NT2/D1 (cell line): ENCODE data around the gene NFASC.

ENCODE experiments used
- SUZ12 ChIP-seq: IDR thresholded peaks from 2 replicates; pipeline ENCODE4 v1.6.1; 2011; ENCODE audit not compliant: insufficient read length, insufficient read depth; ENCODE audit errors: extremely low read depth
- YY1 ChIP-seq: IDR thresholded peaks from 2 replicates; pipeline ENCODE4 v1.6.1; 2011; ENCODE audit not compliant: insufficient read length, insufficient read depth
- ZNF274 ChIP-seq: IDR thresholded peaks from 2 replicates; pipeline ENCODE4 v1.6.1; 2011; ENCODE audit warnings: mild to moderate bottlenecking, low read depth, low read length

DNA sequence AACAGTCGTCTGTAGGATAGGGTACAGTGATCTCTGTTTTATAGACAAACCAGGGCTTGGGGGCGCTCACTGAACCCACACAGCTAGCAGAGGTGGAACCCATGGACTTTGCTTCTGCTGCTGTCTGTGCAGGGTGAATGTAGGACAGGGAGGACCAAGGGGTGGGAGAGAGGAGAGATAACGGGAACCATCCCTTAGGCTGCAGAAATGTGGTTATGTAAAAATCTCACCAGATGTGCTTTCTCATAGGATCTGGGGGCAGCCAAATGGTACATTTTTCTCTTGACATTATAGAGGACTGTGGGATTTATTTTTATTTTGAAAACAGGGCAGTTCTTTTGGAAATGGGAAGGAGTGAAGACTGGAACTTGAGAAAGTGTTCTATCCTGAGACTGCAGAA, 8.7 kb downstream of the NFASC start:
- no peak for TF ChIP-seq YY1
- no peak for TF ChIP-seq ZNF274
- TF ChIP-seq SUZ12, result no peak
